OCI-LY3 (cell line): ENCODE data around the gene CDH23.

Experiments used
- EZH2phosphoT487 ChIP-seq: fragments of 200-600 bp; shearing (Covaris generic); IDR thresholded peaks from 2 replicates; pipeline ENCODE4 v1.6.1; 2018; ENCODE audit warnings: antibody characterized with exemption, mixed run types, low read depth
- TF ChIP-seq, protein P1 (sequence below): fragments of 200-600, 300-600 bp; sonication (generic); IDR thresholded peaks from 2 replicates; pipeline ENCODE4 v1.5.1; 2014; ENCODE audit warnings: antibody characterized with exemption, low read length, low read depth

DNA sequence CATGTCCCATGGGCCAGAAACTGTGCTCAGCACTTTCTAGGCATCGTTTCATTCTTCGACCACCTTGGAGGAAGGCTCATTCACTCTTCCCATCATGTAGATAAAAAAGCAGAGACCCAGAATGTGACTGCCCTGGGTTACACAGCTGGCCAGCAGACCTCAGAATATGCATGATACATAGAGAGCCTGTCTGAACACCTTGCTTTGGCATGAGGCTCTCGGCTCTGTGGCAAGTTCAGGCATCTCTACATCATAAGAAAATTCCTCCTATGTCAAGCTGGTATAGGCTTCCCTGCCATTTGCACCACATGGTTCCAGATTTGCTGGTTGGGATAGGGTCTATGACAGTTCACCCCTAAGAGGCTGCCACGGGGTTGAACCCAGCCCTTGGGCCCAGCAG is 134.1 kb downstream of the CDH23 start:
- TF ChIP-seq, protein P1, sequence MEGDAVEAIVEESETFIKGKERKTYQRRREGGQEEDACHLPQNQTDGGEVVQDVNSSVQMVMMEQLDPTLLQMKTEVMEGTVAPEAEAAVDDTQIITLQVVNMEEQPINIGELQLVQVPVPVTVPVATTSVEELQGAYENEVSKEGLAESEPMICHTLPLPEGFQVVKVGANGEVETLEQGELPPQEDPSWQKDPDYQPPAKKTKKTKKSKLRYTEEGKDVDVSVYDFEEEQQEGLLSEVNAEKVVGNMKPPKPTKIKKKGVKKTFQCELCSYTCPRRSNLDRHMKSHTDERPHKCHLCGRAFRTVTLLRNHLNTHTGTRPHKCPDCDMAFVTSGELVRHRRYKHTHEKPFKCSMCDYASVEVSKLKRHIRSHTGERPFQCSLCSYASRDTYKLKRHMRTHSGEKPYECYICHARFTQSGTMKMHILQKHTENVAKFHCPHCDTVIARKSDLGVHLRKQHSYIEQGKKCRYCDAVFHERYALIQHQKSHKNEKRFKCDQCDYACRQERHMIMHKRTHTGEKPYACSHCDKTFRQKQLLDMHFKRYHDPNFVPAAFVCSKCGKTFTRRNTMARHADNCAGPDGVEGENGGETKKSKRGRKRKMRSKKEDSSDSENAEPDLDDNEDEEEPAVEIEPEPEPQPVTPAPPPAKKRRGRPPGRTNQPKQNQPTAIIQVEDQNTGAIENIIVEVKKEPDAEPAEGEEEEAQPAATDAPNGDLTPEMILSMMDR: no peak
- TF ChIP-seq EZH2phosphoT487: no peak
